OCI-LY3 (cell line): ENCODE measurements around the gene MEI4.
A peak's percentile ranks its signal among the peaks of the same experiment; 100 is the strongest.
"Not testable (repeated sequence)": the region's sequence is repeated elsewhere in the genome, so short reads cannot be mapped to it uniquely, and the experiment has no call there.

Source experiments
- H2AFZ ChIP-seq: fragments of 200-600, 300-600 bp; shearing (Covaris generic); 2 replicates; pipeline ENCODE4 v1.6.0; 2014; ENCODE audit warnings: antibody characterized with exemption, low read depth, low read length
- H3K27ac ChIP-seq: fragments of 200-600, 300-600 bp; sonication (generic); 2 replicates; pipeline ENCODE4 v1.5.1; 2014; ENCODE audit warnings: mild to moderate bottlenecking, low read length, moderate library complexity, mixed read lengths
- H3K27me3 ChIP-seq: fragments of 200-600, 300-600 bp; sonication (generic); 2 replicates; pipeline ENCODE4 v1.6.1; 2014; ENCODE audit warnings: low read depth, low read length, mixed read lengths
- H3K36me3 ChIP-seq: fragments of 200-600, 300-600 bp; sonication (generic); replicated peaks from 2 replicates; pipeline ENCODE3; 2014; ENCODE audit warnings: low read depth, low read length, mixed read lengths
- H3K4me1 ChIP-seq: fragments of 300-600, 200-600 bp; sonication (generic); 2 replicates; pipeline ENCODE4 v1.6.1; 2014; ENCODE audit warnings: low read length, mixed read lengths
- H3K4me2 ChIP-seq: fragments of 200-600, 300-600 bp; sonication (generic); 2 replicates; pipeline ENCODE4 v1.6.1; 2014; ENCODE audit warnings: low read length, mixed read lengths
- H3K4me3 ChIP-seq: fragments of 300-600, 200-600 bp; sonication (generic); 2 replicates; pipeline ENCODE4 v1.5.1; 2014; ENCODE audit warnings: antibody characterized with exemption, mild to moderate bottlenecking, low read length, moderate library complexity
- H3K79me2 ChIP-seq: fragments of 300-600, 200-600 bp; shearing (Covaris generic); 2 replicates; pipeline ENCODE4 v1.6.1; 2014; ENCODE audit warnings: mild to moderate bottlenecking, low read length, mixed read lengths
- H3K9ac ChIP-seq: fragments of 300-600, 200-600 bp; shearing (Covaris generic); 2 replicates; pipeline ENCODE4 v1.6.0; 2014; ENCODE audit warnings: mild to moderate bottlenecking, low read length, moderate library complexity
- H3K9me3 ChIP-seq: fragments of 200-600, 300-600 bp; shearing (Covaris generic); 2 replicates; pipeline ENCODE4 v1.6.1; 2014; ENCODE audit warnings: low read length, mixed read lengths; ENCODE audit not compliant: insufficient read depth
- H4K20me1 ChIP-seq: fragments of 200-600, 300-600 bp; sonication (generic); 2 replicates; pipeline ENCODE4 v1.6.1; 2016; ENCODE audit warnings: low read length, mixed read lengths; ENCODE audit not compliant: insufficient read depth
- CTCF ChIP-seq: fragments of 200-600, 300-600 bp; sonication (generic); IDR thresholded peaks from 2 replicates; pipeline ENCODE4 v1.5.1; 2014; ENCODE audit warnings: antibody characterized with exemption, low read length, low read depth
- EZH2phosphoT487 ChIP-seq: fragments of 200-600 bp; shearing (Covaris generic); IDR thresholded peaks from 2 replicates; pipeline ENCODE4 v1.6.1; 2018; ENCODE audit warnings: antibody characterized with exemption, mixed run types, low read depth

The MEI4 gene

GRCh38 chr6:77688649-77689048, 35.8 kb downstream of the MEI4 start:
- no peak overlapping the region for H3K4me3 ChIP-seq
- H2AFZ ChIP-seq, result no peak overlapping the region
- no peak for TF ChIP-seq CTCF
- no peak for TF ChIP-seq EZH2phosphoT487
- H3K79me2 ChIP-seq, result no peaks in the 10 kb centered on the region
- no peaks in the 10 kb centered on the region for H3K9me3 ChIP-seq
- no peaks in the 10 kb centered on the region; the same call in 1 of the 2 replicates for H4K20me1 ChIP-seq
- H3K4me1 ChIP-seq, result no peaks in the 10 kb centered on the region
- no peak overlapping the region for H3K27ac ChIP-seq
- no peak overlapping the region for H3K4me2 ChIP-seq
- no peaks in the 10 kb centered on the region for H3K27me3 ChIP-seq
- no peak overlapping the region for H3K9ac ChIP-seq
- no peaks in the 10 kb centered on the region for H3K36me3 ChIP-seq

GRCh38 chr6:77700095-77700494, 47.3 kb downstream of the MEI4 start:
- H3K4me2 ChIP-seq, H3K27ac ChIP-seq, H3K9me3 ChIP-seq, H4K20me1 ChIP-seq, H3K4me3 ChIP-seq, H3K27me3 ChIP-seq, H2AFZ ChIP-seq, H3K36me3 ChIP-seq, H3K4me1 ChIP-seq, H3K79me2 ChIP-seq, H3K9ac ChIP-seq: not testable (repeated sequence)

GRCh38 chr6:77707603-77708002, 54.8 kb downstream of the MEI4 start:
- no peak overlapping the region for H3K27ac ChIP-seq
- H3K9ac ChIP-seq, result no peak overlapping the region
- H3K27me3 ChIP-seq, result no peaks in the 10 kb centered on the region
- no peak overlapping the region for H3K4me2 ChIP-seq
- no peaks in the 10 kb centered on the region for H3K4me1 ChIP-seq
- no peak for TF ChIP-seq EZH2phosphoT487
- TF ChIP-seq CTCF, result peak; percentile 12; the same call in 1 of the 2 replicates
- no peaks in the 10 kb centered on the region for H3K36me3 ChIP-seq
- no peak overlapping the region for H3K4me3 ChIP-seq
- H2AFZ ChIP-seq, result no peak overlapping the region
- H3K79me2 ChIP-seq, result no peaks in the 10 kb centered on the region
- no peaks in the 10 kb centered on the region for H3K9me3 ChIP-seq
- no peaks in the 10 kb centered on the region for H4K20me1 ChIP-seq

- Histone ChIP-seq H3K27me3 (no peaks in the 10 kb centered on the region), H3K79me2 (no peaks in the 10 kb centered on the region), H3K4me2 (no peak overlapping the region), H3K4me3 (no peak overlapping the region), H4K20me1 (no peaks in the 10 kb centered on the region), H3K4me1 (no peaks in the 10 kb centered on the region), H3K9ac (no peak overlapping the region), H3K27ac (no peak overlapping the region), H3K36me3 (no peaks in the 10 kb centered on the region), H3K9me3 (no peaks in the 10 kb centered on the region), H2AFZ (no peak overlapping the region)
- no peak for TF ChIP-seq EZH2phosphoT487
- TF ChIP-seq CTCF, result no peak
These were observed 62.7 kb downstream of the MEI4 start for GRCh38 chr6:77715588-77715987.

GRCh38 chr6:77716311-77716710, 63.5 kb downstream of the MEI4 start:
- TF ChIP-seq EZH2phosphoT487 (no peak), CTCF (no peak)

GRCh38 chr6:77736010-77736409, 83.2 kb downstream of the MEI4 start:
- not testable (repeated sequence) for H3K79me2 ChIP-seq, H4K20me1 ChIP-seq, H2AFZ ChIP-seq, H3K27me3 ChIP-seq, H3K36me3 ChIP-seq, H3K27ac ChIP-seq, H3K4me1 ChIP-seq, H3K4me3 ChIP-seq, H3K9me3 ChIP-seq, H3K9ac ChIP-seq, H3K4me2 ChIP-seq

More at GRCh38 chr6:77716311-77716710, 63.5 kb downstream of the MEI4 start:
- no peak overlapping the region for H3K9ac ChIP-seq
- H3K4me1 ChIP-seq, result no peaks in the 10 kb centered on the region
- H4K20me1 ChIP-seq, result no peaks in the 10 kb centered on the region
- no peaks in the 10 kb centered on the region for H3K9me3 ChIP-seq
- no peak overlapping the region for H3K4me3 ChIP-seq
- H3K36me3 ChIP-seq, result no peaks in the 10 kb centered on the region
- no peak overlapping the region for H3K4me2 ChIP-seq
- H3K27ac ChIP-seq, result no peak overlapping the region
- no peaks in the 10 kb centered on the region for H3K27me3 ChIP-seq
- H3K79me2 ChIP-seq, result no peaks in the 10 kb centered on the region
- H2AFZ ChIP-seq, result no peak overlapping the region
